GM12864 (cell line): ENCODE data around the gene DGKI.

Experiments used
- DNase-seq: peaks from one replicate; pipeline ENCODE4 v3.0.0-alpha.2; 2011; ENCODE audit warnings: low read depth
- H3K4me3 ChIP-seq: 2 replicates; pipeline ENCODE4 v1.5.1; 2011; ENCODE audit warnings: mild to moderate bottlenecking, low read depth, low read length, control low read depth
- TF ChIP-seq, protein P1 (sequence below): IDR thresholded peaks from 2 replicates; pipeline ENCODE4 v1.5.1; 2011; ENCODE audit warnings: low read depth, mild to moderate bottlenecking, moderate library complexity, low read length, control low read depth, inconsistent platforms; ENCODE audit errors: missing control alignments

Gene DGKI

DNA sequence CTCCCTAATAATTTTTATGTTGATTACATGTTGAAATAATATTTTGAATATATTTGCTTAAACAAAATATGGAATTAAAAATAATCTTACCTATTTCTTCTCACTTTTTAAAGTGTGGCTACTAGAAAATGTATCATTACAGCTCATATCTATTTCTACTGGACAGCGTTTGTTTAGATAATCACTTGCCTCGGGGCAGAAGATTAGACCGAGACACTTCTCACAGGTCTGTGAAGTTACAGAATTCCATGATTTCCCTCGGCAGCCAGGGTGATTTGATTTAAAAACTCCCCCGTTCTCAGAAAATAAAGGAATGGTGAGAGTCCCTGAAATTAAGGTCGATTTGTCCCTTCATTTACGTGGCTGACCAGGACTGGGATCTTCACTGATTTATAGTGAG is 162.5 kb downstream of the DGKI start:
- no peak overlapping the region for H3K4me3 ChIP-seq
- TF ChIP-seq, protein P1, sequence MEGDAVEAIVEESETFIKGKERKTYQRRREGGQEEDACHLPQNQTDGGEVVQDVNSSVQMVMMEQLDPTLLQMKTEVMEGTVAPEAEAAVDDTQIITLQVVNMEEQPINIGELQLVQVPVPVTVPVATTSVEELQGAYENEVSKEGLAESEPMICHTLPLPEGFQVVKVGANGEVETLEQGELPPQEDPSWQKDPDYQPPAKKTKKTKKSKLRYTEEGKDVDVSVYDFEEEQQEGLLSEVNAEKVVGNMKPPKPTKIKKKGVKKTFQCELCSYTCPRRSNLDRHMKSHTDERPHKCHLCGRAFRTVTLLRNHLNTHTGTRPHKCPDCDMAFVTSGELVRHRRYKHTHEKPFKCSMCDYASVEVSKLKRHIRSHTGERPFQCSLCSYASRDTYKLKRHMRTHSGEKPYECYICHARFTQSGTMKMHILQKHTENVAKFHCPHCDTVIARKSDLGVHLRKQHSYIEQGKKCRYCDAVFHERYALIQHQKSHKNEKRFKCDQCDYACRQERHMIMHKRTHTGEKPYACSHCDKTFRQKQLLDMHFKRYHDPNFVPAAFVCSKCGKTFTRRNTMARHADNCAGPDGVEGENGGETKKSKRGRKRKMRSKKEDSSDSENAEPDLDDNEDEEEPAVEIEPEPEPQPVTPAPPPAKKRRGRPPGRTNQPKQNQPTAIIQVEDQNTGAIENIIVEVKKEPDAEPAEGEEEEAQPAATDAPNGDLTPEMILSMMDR = no peak
- no peak for DNase-seq

DNA sequence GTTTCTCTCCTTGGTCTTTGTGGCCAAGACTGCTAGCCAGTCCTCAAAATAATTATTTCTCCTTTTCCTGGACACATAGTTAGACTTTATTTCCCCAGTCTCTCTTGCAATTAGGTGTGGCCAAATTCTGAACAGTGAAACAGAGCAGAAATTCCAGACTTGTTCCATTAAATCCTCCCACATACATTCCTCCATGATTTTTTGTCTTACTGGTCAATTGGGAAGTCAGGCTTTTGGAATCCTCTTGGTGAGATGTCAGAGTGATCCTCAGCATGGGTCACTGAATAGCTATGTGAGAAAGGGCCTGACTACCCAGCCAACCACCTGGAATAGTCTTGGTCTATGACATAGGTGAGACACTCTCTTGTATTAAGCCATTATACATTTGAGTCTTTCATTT is 164.2 kb downstream of the DGKI start:
- TF ChIP-seq, protein P1 = no peak
- no peak for DNase-seq
- no peak overlapping the region for H3K4me3 ChIP-seq

DNA sequence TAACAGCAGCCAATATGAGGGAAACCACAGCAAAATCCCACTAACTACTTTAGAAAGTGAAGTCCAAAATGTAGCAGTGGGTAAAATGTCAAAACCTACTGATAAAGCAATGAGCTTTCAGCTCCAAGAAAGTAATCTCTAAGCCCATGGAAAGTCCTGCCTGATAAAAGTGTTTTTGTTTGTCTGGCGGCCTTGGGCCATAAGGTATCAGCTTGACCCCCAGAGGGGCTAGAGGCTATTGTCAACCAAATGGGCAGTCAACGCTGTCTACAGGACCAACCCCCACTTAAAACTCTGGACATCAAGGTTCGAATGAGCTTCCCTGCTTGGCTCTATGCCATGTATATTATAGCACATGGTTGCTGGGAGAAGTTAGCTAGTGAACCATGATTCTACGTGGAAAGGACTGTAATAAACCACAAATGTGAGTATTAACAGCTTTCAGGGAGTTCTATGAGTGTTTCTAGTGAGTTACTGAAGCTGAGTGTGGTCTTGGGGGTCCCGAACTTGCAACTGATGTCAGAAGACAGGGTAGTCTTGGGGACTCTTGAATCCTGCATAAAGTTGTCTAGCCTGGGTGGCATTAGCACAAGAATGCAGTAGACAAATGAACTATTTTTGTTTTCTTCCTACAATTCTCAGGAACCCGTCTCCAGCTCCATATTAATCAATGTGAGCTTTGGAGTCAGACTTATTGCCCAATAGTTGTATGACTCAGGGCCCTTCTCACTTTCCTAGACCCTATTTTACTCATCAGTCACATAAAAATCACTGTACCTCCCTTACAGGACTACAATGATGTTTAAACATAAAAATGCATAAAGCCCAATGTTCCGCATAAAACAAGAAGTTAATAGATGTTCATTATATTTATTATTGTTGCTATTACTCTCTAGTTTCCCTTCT is 164.9 kb downstream of the DGKI start:
- TF ChIP-seq, protein P1 = no peak
- no peak overlapping the region for H3K4me3 ChIP-seq
- no peak for DNase-seq

DNA sequence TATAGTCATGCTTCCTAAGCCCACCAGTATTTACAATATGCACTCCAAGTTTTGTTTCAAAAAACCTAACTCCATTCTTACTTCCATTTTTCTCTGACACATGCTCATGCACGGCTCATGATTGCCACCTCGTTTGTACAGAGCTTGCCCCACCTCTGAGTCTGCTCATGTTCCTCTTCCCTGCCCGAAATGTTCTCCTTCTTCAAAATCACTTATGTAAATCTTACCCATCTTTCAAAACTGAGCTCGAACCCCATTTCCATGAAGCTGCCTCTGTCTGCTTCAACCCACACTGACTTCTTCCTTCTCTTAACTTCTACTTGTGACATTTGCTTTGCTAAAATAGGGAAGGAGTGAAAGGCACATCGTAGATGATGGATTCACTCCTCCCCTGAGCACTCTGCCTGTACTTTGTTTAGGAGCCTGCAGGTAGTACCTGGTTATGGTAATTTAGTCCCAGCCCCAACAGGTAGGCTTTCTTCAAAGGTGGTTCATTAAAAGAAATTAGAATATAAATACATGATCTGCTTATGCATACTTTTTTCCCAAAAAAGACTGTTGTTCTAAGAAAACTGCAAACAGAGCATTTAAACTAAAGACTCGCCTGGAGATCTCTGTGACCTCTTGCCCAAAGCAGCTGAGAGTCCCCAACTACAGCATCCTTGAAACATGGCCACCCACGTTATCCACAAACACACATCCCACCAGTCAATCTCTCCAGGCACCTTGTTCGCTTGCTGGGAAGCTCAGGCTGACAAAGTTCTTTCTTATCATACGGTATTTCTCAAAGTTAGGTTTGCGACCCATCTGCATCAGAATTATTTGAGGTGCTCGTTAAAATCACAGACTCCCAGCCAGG is 172.0 kb downstream of the DGKI start:
- TF ChIP-seq, protein P1 = no peak
- DNase-seq = no peak
- H3K4me3 ChIP-seq = no peak overlapping the region

DNA sequence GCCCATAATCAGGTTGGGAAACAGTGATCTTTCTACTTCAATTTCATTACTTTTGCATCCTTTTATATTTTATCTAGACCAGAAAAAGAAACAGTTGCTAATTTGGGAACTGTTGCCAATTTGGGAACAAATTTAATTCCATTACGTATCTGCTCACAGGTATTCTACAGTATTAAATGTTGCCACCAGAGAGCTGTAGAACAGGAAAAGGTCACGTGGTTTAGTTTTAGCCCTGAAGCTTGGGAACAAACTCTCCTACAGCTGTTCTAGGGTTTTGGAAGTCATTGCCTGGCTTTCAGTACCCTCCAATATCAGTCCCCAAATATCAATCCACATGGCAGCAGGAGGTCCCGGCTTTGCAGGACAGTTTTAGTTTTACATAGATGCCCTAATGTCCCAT is 172.7 kb downstream of the DGKI start:
- TF ChIP-seq, protein P1 = no peak
- no peak overlapping the region for H3K4me3 ChIP-seq
- no peak for DNase-seq

DNA sequence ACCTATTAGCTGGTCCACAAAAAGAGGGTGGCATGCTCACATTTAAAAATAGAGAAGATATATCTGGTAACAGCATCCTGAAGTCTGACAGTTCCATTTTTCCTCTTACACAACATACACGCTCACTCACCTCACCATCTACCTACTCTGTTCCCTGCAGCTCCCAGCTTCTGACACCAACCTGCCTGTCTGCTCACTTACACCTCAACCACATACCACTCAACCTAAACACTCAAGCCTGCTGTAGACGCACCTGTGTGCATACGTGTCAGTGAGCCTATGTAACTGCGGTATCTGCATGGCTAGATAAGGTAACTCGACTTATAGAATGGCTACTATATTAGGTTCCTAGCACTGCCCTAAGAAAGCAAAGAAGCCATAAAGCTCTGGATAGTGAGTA is 174.9 kb downstream of the DGKI start:
- TF ChIP-seq, protein P1 = no peak
- no peak for DNase-seq
- no peak overlapping the region for H3K4me3 ChIP-seq
